GM10847 (cell line): ENCODE measurements around the gene TRPM3.

ENCODE experiments used
- POLR2A ChIP-seq: IDR thresholded peaks from 2 replicates; pipeline ENCODE4 v1.6.1; 2011; ENCODE audit not compliant: insufficient read length; ENCODE audit errors: extremely low read depth

TRPM3 gene

GRCh38 chr9:70563010-70563409 is 558.4 kb downstream of the TRPM3 start:
- no peak for TF ChIP-seq POLR2A

- no peak for TF ChIP-seq POLR2A
Observed at GRCh38 chr9:70561786-70562395, 559.5 kb downstream of the TRPM3 start.

GRCh38 chr9:70561111-70561510 is 560.3 kb downstream of the TRPM3 start:
- no peak for TF ChIP-seq POLR2A

- TF ChIP-seq POLR2A, result no peak
Observed at GRCh38 chr9:70559102-70559501, 562.3 kb downstream of the TRPM3 start.

- TF ChIP-seq POLR2A, result no peak
Observed at GRCh38 chr9:70557661-70558369, 563.6 kb downstream of the TRPM3 start.

GRCh38 chr9:70556771-70557170 is 564.6 kb downstream of the TRPM3 start:
- no peak for TF ChIP-seq POLR2A

GRCh38 chr9:70554881-70555280 is 566.5 kb downstream of the TRPM3 start:
- no peak for TF ChIP-seq POLR2A

- TF ChIP-seq POLR2A, result no peak
Observed at GRCh38 chr9:70553707-70554673, 567.4 kb downstream of the TRPM3 start.

GRCh38 chr9:70552561-70552960 is 568.9 kb downstream of the TRPM3 start:
- no peak for TF ChIP-seq POLR2A

GRCh38 chr9:70551801-70552200 is 569.6 kb downstream of the TRPM3 start:
- TF ChIP-seq POLR2A, result no peak

GRCh38 chr9:70551396-70551795 is 570.0 kb downstream of the TRPM3 start:
- no peak for TF ChIP-seq POLR2A

GRCh38 chr9:70549926-70550325 is 571.5 kb downstream of the TRPM3 start:
- TF ChIP-seq POLR2A, result no peak

- no peak for TF ChIP-seq POLR2A
Observed at GRCh38 chr9:70542311-70542931, 579.0 kb downstream of the TRPM3 start.

- TF ChIP-seq POLR2A, result no peak
Observed at GRCh38 chr9:70540016-70540415, 581.4 kb downstream of the TRPM3 start.

- no peak for TF ChIP-seq POLR2A
Observed at GRCh38 chr9:70539526-70539925, 581.9 kb downstream of the TRPM3 start.
